IMR-90 (cell line): ENCODE data around the gene KCNIP1. TPM values are rescaled to one million over a fixed set of nuclear protein-coding genes. Genes with fewer than 3 reads are reported as not detected.

ENCODE experiments used
- ATAC-seq: fragments of 200-7000 bp; cut with Tn5 transposase; 2 replicates; pipeline ENCODE4 v1.9.1; 2020; ENCODE audit warnings: low read depth, mild to moderate bottlenecking, moderate library complexity
- BruUV-seq: library from RNA; stranded (reverse); fragments of 400-500 nt; replicated peaks from 2 replicates; lab custom pipeline; 2021; lab: Mats Ljungman, UMichigan
- CTCF ChIA-PET: fragments of 300-600 bp; formaldehyde crosslinking; extraction: SDS; loops from one replicate; lab custom pipeline; 2021; ENCODE audit warnings: antibody characterized with exemption; lab: Yijun Ruan, JAX
- POLR2A ChIA-PET: fragments of 300-600 bp; sonication (Branson Sonifier 250); formaldehyde crosslinking; loops from one replicate; lab custom pipeline; 2022; ENCODE audit warnings: antibody characterized with exemption; ENCODE audit not compliant: unreplicated experiment; lab: Charles Lee
- DNase-seq: peaks from one replicate; pipeline ENCODE4 v3.0.0; 2013
- H2AFZ ChIP-seq: replicated peaks from 2 replicates; pipeline ENCODE3; 2013; ENCODE audit warnings: low read length, mild to moderate bottlenecking; ENCODE audit not compliant: poor library complexity
- H2AK5ac ChIP-seq: 2 replicates; pipeline ENCODE4 v1.6.1; 2013; ENCODE audit warnings: low read depth, low read length, inconsistent platforms
- H2AK9ac ChIP-seq: replicated peaks from 2 replicates; pipeline ENCODE3; 2013; ENCODE audit warnings: mild to moderate bottlenecking, low read depth, low read length, moderate library complexity; ENCODE audit not compliant: poor library complexity
- H2BK120ac ChIP-seq: 2 replicates; pipeline ENCODE4 v1.6.1; 2013; ENCODE audit warnings: low read depth, low read length, inconsistent platforms
- H2BK15ac ChIP-seq: 3 replicates; pipeline ENCODE4 v1.6.1; 2013; ENCODE audit warnings: low read depth, low read length, inconsistent platforms
- H2BK20ac ChIP-seq: 2 replicates; pipeline ENCODE4 v1.6.1; 2013; ENCODE audit warnings: low read depth, mild to moderate bottlenecking, inconsistent platforms, low read length, moderate library complexity
- H2BK5ac ChIP-seq: 2 replicates; pipeline ENCODE4 v1.6.1; 2013; ENCODE audit warnings: mild to moderate bottlenecking, low read depth, low read length, inconsistent platforms; ENCODE audit not compliant: poor library complexity, severe bottlenecking
- H3K14ac ChIP-seq: replicated peaks from 2 replicates; pipeline ENCODE4 v1.6.1; 2013; ENCODE audit warnings: low read depth, low read length, inconsistent platforms
- H3K18ac ChIP-seq: 2 replicates; pipeline ENCODE4 v1.6.1; 2013; ENCODE audit warnings: low read depth, low read length, control low read depth
- H3K23ac ChIP-seq: 2 replicates; pipeline ENCODE4 v1.6.1; 2013; ENCODE audit warnings: low read depth, low read length, inconsistent platforms
- H3K27ac ChIP-seq: 2 replicates; pipeline ENCODE4 v1.5.1; 2013; ENCODE audit warnings: mild to moderate bottlenecking, control low read depth, low read length; ENCODE audit not compliant: insufficient read depth
- H3K27me3 ChIP-seq: 2 replicates; pipeline ENCODE4 v1.6.1; 2013; ENCODE audit warnings: low read length; ENCODE audit not compliant: control insufficient read depth, insufficient read depth
- H3K36me3 ChIP-seq: 2 replicates; pipeline ENCODE4 v1.6.1; 2013; ENCODE audit warnings: low read length, mixed read lengths; ENCODE audit not compliant: control insufficient read depth, insufficient read depth
- H3K4ac ChIP-seq: 2 replicates; pipeline ENCODE4 v1.6.1; 2013; ENCODE audit warnings: low read depth, low read length, inconsistent platforms
- H3K4me1 ChIP-seq: 2 replicates; pipeline ENCODE4 v1.6.1; 2013; ENCODE audit warnings: low read length, mixed read lengths; ENCODE audit not compliant: control insufficient read depth, insufficient read depth
- H3K4me2 ChIP-seq: 2 replicates; pipeline ENCODE4 v1.6.1; 2013; ENCODE audit warnings: low read depth, mild to moderate bottlenecking, control low read depth, low read length, moderate library complexity
- H3K4me3 ChIP-seq: 2 replicates; pipeline ENCODE4 v1.5.1; 2013; ENCODE audit warnings: low read depth, mild to moderate bottlenecking, control low read depth, low read length, moderate library complexity; ENCODE audit not compliant: insufficient read depth
- H3K56ac ChIP-seq: 2 replicates; pipeline ENCODE4 v1.6.1; 2013; ENCODE audit warnings: low read length, inconsistent platforms; ENCODE audit not compliant: insufficient read depth; ENCODE audit errors: extremely low read depth
- H3K79me1 ChIP-seq, 2 experiments: 2 replicates each; pipeline ENCODE4 v1.6.1; 2013; ENCODE audit warnings: low read length in 2 of 2, inconsistent platforms in 1 of 2, low read depth in 1 of 2
- H3K9ac ChIP-seq: 2 replicates; pipeline ENCODE4 v1.6.1; 2013; ENCODE audit warnings: low read depth, low read length, control low read depth
- H3K9me1 ChIP-seq: 2 replicates; pipeline ENCODE4 v1.6.1; 2013; ENCODE audit warnings: low read length, inconsistent platforms; ENCODE audit not compliant: insufficient read depth
- H3K9me3 ChIP-seq: 2 replicates; pipeline ENCODE4 v1.6.1; 2013; ENCODE audit warnings: low read length; ENCODE audit not compliant: control insufficient read depth, insufficient read depth
- H4K20me1 ChIP-seq: 2 replicates; pipeline ENCODE4 v1.6.1; 2013; ENCODE audit warnings: low read length, inconsistent platforms; ENCODE audit not compliant: insufficient read depth
- H4K5ac ChIP-seq: 2 replicates; pipeline ENCODE4 v1.6.1; 2013; ENCODE audit warnings: mild to moderate bottlenecking, low read depth, low read length, control low read depth
- H4K8ac ChIP-seq, 2 experiments: 2 replicates each; pipeline ENCODE4 v1.6.1; 2013; ENCODE audit warnings: low read depth in 2 of 2, low read length in 2 of 2, control low read depth in 1 of 2, inconsistent platforms in 1 of 2
- H4K91ac ChIP-seq: 2 replicates; pipeline ENCODE4 v1.6.1; 2013; ENCODE audit warnings: low read depth, low read length, inconsistent platforms; ENCODE audit not compliant: insufficient read depth
- BHLHE40 ChIP-seq: fragments of 150-350 bp; IDR thresholded peaks from 2 replicates; pipeline ENCODE4 v1.6.1; 2016; ENCODE audit warnings: mild to moderate bottlenecking, low read depth, low read length
- CEBPB ChIP-seq: IDR thresholded peaks from 2 replicates; pipeline ENCODE4 v1.6.1; 2012; ENCODE audit warnings: low read depth, low read length, improper control_type of control experiment
- CHD1 ChIP-seq: IDR thresholded peaks from 2 replicates; pipeline ENCODE4 v1.6.1; 2012; ENCODE audit warnings: low read depth, low read length, improper control_type of control experiment
- CTCF ChIP-seq: conservative IDR thresholded peaks from 2 replicates; pipeline ENCODE4 v1.5.1; 2012; ENCODE audit warnings: mild to moderate bottlenecking, low read depth, low read length, improper control_type of control experiment
- ELK1 ChIP-seq: fragments of 150-350 bp; IDR thresholded peaks from 2 replicates; pipeline ENCODE4 v1.6.1; 2016; ENCODE audit warnings: low read depth, mild to moderate bottlenecking, low read length, moderate library complexity, borderline replicate concordance
- FOS ChIP-seq: fragments of 150-350 bp; IDR thresholded peaks from 2 replicates; pipeline ENCODE4 v1.6.1; 2016; ENCODE audit warnings: low read depth, low read length
- MXI1 ChIP-seq: IDR thresholded peaks from 2 replicates; pipeline ENCODE4 v1.6.1; 2012; ENCODE audit warnings: low read depth, mild to moderate bottlenecking, low read length, moderate library complexity, borderline replicate concordance
- NFE2L2 ChIP-seq: fragments of 150-350 bp; IDR thresholded peaks from 2 replicates; pipeline ENCODE4 v1.6.1; 2016; ENCODE audit warnings: low read depth, mild to moderate bottlenecking, low read length
- RAD21 ChIP-seq: IDR thresholded peaks from 2 replicates; pipeline ENCODE4 v1.6.1; 2012; ENCODE audit warnings: low read length, improper control_type of control experiment
- RCOR1 ChIP-seq: IDR thresholded peaks from 2 replicates; pipeline ENCODE4 v1.6.1; 2012; ENCODE audit warnings: mild to moderate bottlenecking, low read length, improper control_type of control experiment; ENCODE audit not compliant: insufficient replicate concordance
- RFX5 ChIP-seq: IDR thresholded peaks from 2 replicates; pipeline ENCODE4 v1.8.0; 2012; ENCODE audit warnings: low read depth, mild to moderate bottlenecking, low read length, moderate library complexity
- SMC3 ChIP-seq: fragments of 150-350 bp; IDR thresholded peaks from 2 replicates; pipeline ENCODE4 v1.6.1; 2016; ENCODE audit warnings: low read depth, mild to moderate bottlenecking, antibody characterized with exemption, low read length, moderate library complexity
- WGBS, 2 experiments: methylation state at CpG; one replicate each; pipeline versions ENCODE4 v1.1.5 to v1.1.7; 2013; ENCODE audit warnings: missing lambda C conversion rate in 2 of 2; ENCODE audit not compliant: insufficient read length in 1 of 2; ENCODE audit errors: extremely low coverage in 2 of 2; 5-methylcytosine and 5-hydroxymethylcytosine counted together
- dilution Hi-C: fragments of 300-500 bp; cut with HindIII; formaldehyde crosslinking; loops from one replicate; pipeline ENCODE4 v1.14.3; 2018; ENCODE audit warnings: low sequenced_read_pairs; ENCODE audit not compliant: unreplicated experiment
- in situ Hi-C: fragments of 300-500 bp; cut with MboI; formaldehyde crosslinking; loops from 3 replicates; pipeline ENCODE4 v1.14.3; 2019; ENCODE audit warnings: low sequenced_read_pairs, inconsistent platforms, mixed read lengths
- intact Hi-C: fragments of 100-400 bp; cut with micrococcal nuclease; formaldehyde crosslinking; loops from 2 replicates; pipeline ENCODE4 v1.10.0; 2022
- polyA plus RNA-seq, 3 experiments: library from polyadenylated mRNA; depleted of rRNA; stranded (reverse); fragments of >200 nt; gene quantifications; 2 replicates each; pipeline ENCODE4 v1.2.3, GENCODE V29; 2012; ENCODE audit warnings: low replicate concordance in 1 of 3
- total RNA-seq: library from RNA; depleted of rRNA; stranded (reverse); fragments of >200 nt; gene quantifications from 2 replicates; pipeline ENCODE4 v1.2.3, GENCODE V29; 2012

Gene KCNIP1
- total and polyA plus RNA-seq, 2 of the 4 experiments (the other 2 are of a cell fraction) = not detected

GRCh38 chr5:170508036-170508435 is 4.2 kb downstream of the KCNIP1 start:
- Histone ChIP-seq H3K56ac (no peak overlapping the region), H3K9me1 (no peaks in the 10 kb centered on the region), H3K4me1 (no peaks in the 10 kb centered on the region), H2BK120ac (no peak overlapping the region), H3K36me3 (no peaks in the 10 kb centered on the region), H4K5ac (no peak overlapping the region), H3K27me3 (peaks cover 25% of the 10 kb centered on the region), H3K79me1 (no peaks in the 10 kb centered on the region), H3K14ac (no peak overlapping the region), H3K4me2 (no peak overlapping the region), H2BK15ac (no peak overlapping the region), H2AK9ac (no peak overlapping the region), H2AK5ac (no peak overlapping the region), H2BK20ac (no peak overlapping the region), H3K4me3 (no peak overlapping the region), H2AFZ (no peak overlapping the region), H3K23ac (no peak overlapping the region), H3K27ac (no peak overlapping the region), H3K9me3 (no peaks in the 10 kb centered on the region), H3K9ac (no peak overlapping the region), H2BK5ac (no peak overlapping the region), H3K4ac (no peak overlapping the region), H4K20me1 (no peaks in the 10 kb centered on the region), H4K8ac (no peak overlapping the region), H3K18ac (no peak overlapping the region), H4K91ac (no peak overlapping the region)
- ChIA-PET POLR2A (no interaction called here), CTCF (no interaction called here)
- no peak for ATAC-seq
- dilution Hi-C loops = no loop called here
- TF ChIP-seq MXI1 (no peak), NFE2L2 (no peak), RFX5 (no peak), ELK1 (no peak), BHLHE40 (no peak), CEBPB (no peak), FOS (no peak), RCOR1 (no peak), CTCF (no peak), RAD21 (no peak), CHD1 (no peak), SMC3 (no peak)
- in situ Hi-C loops = no loop called here
- BruUV-seq = no TSS peak
- intact Hi-C loops = no loop called here
- WGBS, 2 experiments = no CpG with 5 or more reads among the region's 5 CpGs
- DNase-seq = no peak
